Esophagus muscularis mucosa (tissue), 4 donors: ENCODE measurements around the gene MRPL48.

Experiments used
- CTCF ChIP-seq, 3 experiments: fragments of 200-600 bp in 2 of 3; fragments of 450-650 bp in 1 of 3; sonication (generic) in 2 of 3; IDR thresholded peaks; one replicate each; pipeline ENCODE4 v1.5.1; 2017 to 2019; ENCODE audit warnings: antibody characterized with exemption in 3 of 3, mild to moderate bottlenecking in 2 of 3, moderate library complexity in 1 of 3
- EP300 ChIP-seq: sonication (generic); formaldehyde crosslinking; IDR thresholded peaks from one replicate; pipeline ENCODE4 v1.6.1; 2017; ENCODE audit warnings: antibody characterized with exemption
- POLR2A ChIP-seq: fragments of 450-650 bp; IDR thresholded peaks from one replicate; pipeline ENCODE4 v1.6.1; 2017; ENCODE audit warnings: antibody characterized with exemption, moderate library complexity, mild to moderate bottlenecking, low read depth

DNA sequence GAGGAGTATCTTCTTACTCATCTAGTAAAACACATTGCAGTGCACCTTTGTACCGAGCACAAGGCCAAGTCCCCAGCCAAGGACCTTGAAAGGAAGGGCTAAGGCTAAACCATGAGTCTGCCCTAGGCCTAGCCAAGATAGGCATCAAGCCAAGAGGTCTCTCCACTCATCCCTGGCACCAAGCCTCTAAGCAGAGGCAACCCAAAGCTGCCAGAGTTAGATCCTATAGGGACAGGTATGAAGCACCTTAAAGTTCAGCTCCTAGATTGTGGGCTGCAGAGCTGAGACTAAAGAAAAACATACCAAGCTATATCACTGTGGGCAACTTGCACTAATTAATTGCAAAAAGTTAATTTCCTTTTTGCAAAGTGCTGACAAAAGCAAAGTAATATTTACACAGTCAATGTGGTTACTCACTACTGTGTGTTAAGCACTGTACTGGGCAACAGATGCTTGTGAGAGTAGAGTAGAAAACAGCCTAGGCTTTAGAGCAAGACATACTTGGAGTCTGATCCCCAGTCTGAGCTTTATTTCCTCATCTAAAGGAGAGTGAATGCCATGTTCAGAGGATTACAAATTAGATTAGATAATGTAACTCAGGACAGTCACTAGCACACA, 81.8 kb downstream of the MRPL48 start:
- TF ChIP-seq CTCF (IDR thresholded peaks at IDR 0.05), result no peak
- no peak for TF ChIP-seq EP300
- no peak for TF ChIP-seq POLR2A
